Transverse colon (tissue), 4 donors: Measurements from ENCODE around the gene RIN3. TPM values are rescaled to one million over a fixed set of nuclear protein-coding genes. Genes with fewer than 3 reads are reported as not detected.

Experiments used
- DNase-seq: peaks from one replicate; pipeline ENCODE4 v3.0.0-alpha.2; 2019
- H3K27ac ChIP-seq, 4 donors: fragments of 200-600 bp; sonication (generic); 2 replicates each; pipeline ENCODE4 v1.5.1; 2016 to 2018; ENCODE audit warnings: inconsistent platforms in 4 of 4
- H3K27me3 ChIP-seq: fragments of 200-600 bp; sonication (generic); 2 replicates; pipeline ENCODE4 v1.5.1; 2017; ENCODE audit warnings: inconsistent platforms
- H3K36me3 ChIP-seq, 4 donors: fragments of 200-600 bp; sonication (generic); 2 replicates each; pipeline ENCODE4 v1.5.1; 2017 to 2019; ENCODE audit warnings: inconsistent platforms in 4 of 4
- H3K4me1 ChIP-seq, 4 donors: fragments of 200-600 bp; sonication (generic); 2 replicates each; pipeline ENCODE4 v1.5.1; 2017 to 2020; ENCODE audit warnings: inconsistent platforms in 4 of 4
- H3K4me3 ChIP-seq, 4 donors: fragments of 200-600 bp; sonication (generic); 1 replicate in 1 of 4; 2 replicates in 3 of 4; pipeline versions ENCODE4 v1.5.1 to v1.6.1; 2017 to 2019; ENCODE audit warnings: inconsistent platforms in 4 of 4
- H3K9me3 ChIP-seq, 2 donors: fragments of 200-600 bp; sonication (generic); 2 replicates each; pipeline ENCODE4 v1.5.1; 2017 to 2019; ENCODE audit warnings: inconsistent platforms in 2 of 2
- EP300 ChIP-seq: sonication (generic); formaldehyde crosslinking; IDR thresholded peaks from one replicate; pipeline ENCODE4 v1.6.1; 2017; ENCODE audit warnings: antibody characterized with exemption, low read depth
- POLR2A ChIP-seq: fragments of 450-650 bp; IDR thresholded peaks from one replicate; pipeline ENCODE4 v1.6.1; 2016; ENCODE audit warnings: antibody characterized with exemption, mild to moderate bottlenecking, moderate library complexity
- POLR2AphosphoS5 ChIP-seq, 3 donors: sonication (generic); formaldehyde crosslinking; IDR thresholded peaks; one replicate each; pipeline ENCODE4 v1.6.1; 2016; ENCODE audit warnings: antibody characterized with exemption in 3 of 3
- WGBS, 2 donors: methylation state at CpG; one replicate each; pipeline ENCODE4 v1.1.5; 2018; ENCODE audit warnings: low coverage in 1 of 2; 5-methylcytosine and 5-hydroxymethylcytosine counted together
- in situ Hi-C, 4 donors: fragments of 200-750 bp; cut with MboI; loops; one replicate each; pipeline versions ENCODE4 v1.15.0 to v1.15.1; 2017; ENCODE audit warnings: low sequenced_read_pairs in 3 of 4, low pct_ligation_motif_present in 1 of 4, low pct_unique_long_range_greater_than_20kb in 1 of 4
- intact Hi-C: fragments of 100-400 bp; cut with DNase I; formaldehyde crosslinking; loops from one replicate; pipeline ENCODE4 v1.15.1; 2023; ENCODE audit warnings: low total_unique reads
- total RNA-seq, 4 donors: library from RNA; depleted of rRNA; stranded (reverse); fragments of >200 nt; gene quantifications; one replicate each; pipeline ENCODE4 v1.1.0, GENCODE V29; 2016
- TF ChIP-seq, protein P1 (sequence below), 5 experiments: fragments of 200-600 bp in 3 of 5; fragments of 450-650 bp in 2 of 5; sonication (generic) in 3 of 5; IDR thresholded peaks; 1 replicate in 2 of 5; 2 replicates in 3 of 5; pipeline ENCODE4 v1.5.1; 2016 to 2017; ENCODE audit warnings: antibody characterized with exemption in 5 of 5, inconsistent platforms in 3 of 5, mild to moderate bottlenecking in 2 of 5, moderate library complexity in 1 of 5

Gene RIN3
- total RNA-seq, 4 donors from 2014 or later: 16.2 to 24.3 (median 20.7) TPM

- TF ChIP-seq, protein P1, sequence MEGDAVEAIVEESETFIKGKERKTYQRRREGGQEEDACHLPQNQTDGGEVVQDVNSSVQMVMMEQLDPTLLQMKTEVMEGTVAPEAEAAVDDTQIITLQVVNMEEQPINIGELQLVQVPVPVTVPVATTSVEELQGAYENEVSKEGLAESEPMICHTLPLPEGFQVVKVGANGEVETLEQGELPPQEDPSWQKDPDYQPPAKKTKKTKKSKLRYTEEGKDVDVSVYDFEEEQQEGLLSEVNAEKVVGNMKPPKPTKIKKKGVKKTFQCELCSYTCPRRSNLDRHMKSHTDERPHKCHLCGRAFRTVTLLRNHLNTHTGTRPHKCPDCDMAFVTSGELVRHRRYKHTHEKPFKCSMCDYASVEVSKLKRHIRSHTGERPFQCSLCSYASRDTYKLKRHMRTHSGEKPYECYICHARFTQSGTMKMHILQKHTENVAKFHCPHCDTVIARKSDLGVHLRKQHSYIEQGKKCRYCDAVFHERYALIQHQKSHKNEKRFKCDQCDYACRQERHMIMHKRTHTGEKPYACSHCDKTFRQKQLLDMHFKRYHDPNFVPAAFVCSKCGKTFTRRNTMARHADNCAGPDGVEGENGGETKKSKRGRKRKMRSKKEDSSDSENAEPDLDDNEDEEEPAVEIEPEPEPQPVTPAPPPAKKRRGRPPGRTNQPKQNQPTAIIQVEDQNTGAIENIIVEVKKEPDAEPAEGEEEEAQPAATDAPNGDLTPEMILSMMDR (IDR thresholded peaks at IDR 0.05): no peak
- TF ChIP-seq POLR2AphosphoS5 (IDR thresholded peaks at IDR 0.05): peak in 1 of 3 donors; percentile 17
- TF ChIP-seq EP300: no peak
- H3K36me3 ChIP-seq: no peaks in the 10 kb centered on the region
- H3K4me3 ChIP-seq: no peak overlapping the region
- no peaks in the 10 kb centered on the region for H3K9me3 ChIP-seq
- H3K27me3 ChIP-seq: no peaks in the 10 kb centered on the region
- 61 to 70% methylated on average over 2 to 16 of the region's 16 CpGs for WGBS, 2 donors
- H3K27ac ChIP-seq: peak overlapping the region; percentile 74 to 82 (median 78)
- no peak for DNase-seq
- in situ Hi-C loops: no loop called here
- peaks cover 30 to 46% (median 39%) of the 10 kb centered on the region in 4 donors for H3K4me1 ChIP-seq
- intact Hi-C loops: no loop called here
Measured at GRCh38 chr14:92568621-92569479, 55.3 kb downstream of the RIN3 start.

GRCh38 chr14:92570674-92571262 is 57.2 kb downstream of the RIN3 start:
- TF ChIP-seq, protein P1 (IDR thresholded peaks at IDR 0.05): no peak
- peak; percentile 76 for TF ChIP-seq EP300
- Histone ChIP-seq H3K27me3 (no peaks in the 10 kb centered on the region), H3K4me3 (no peak overlapping the region), H3K27ac (peak overlapping the region; percentile 74 to 82 (median 78)), H3K9me3 (no peaks in the 10 kb centered on the region), H3K36me3 (no peaks in the 10 kb centered on the region), H3K4me1 (peaks cover 30 to 52% (median 45%) of the 10 kb centered on the region in 4 donors)
- WGBS, 2 donors: 18 to 50% methylated on average over 3 to 6 of the region's 6 CpGs
- DNase-seq: peak; percentile 71
- in situ Hi-C loops (no loop called here), intact Hi-C loops (no loop called here)

- Histone ChIP-seq H3K36me3 (peaks cover 0 to 3% (median 0%) of the 10 kb centered on the region in 4 donors), H3K4me1 (peaks cover 30 to 52% (median 45%) of the 10 kb centered on the region in 4 donors), H3K4me3 (no peak overlapping the region), H3K27ac (peak overlapping the region; percentile 74 to 82 (median 78)), H3K27me3 (no peaks in the 10 kb centered on the region), H3K9me3 (no peaks in the 10 kb centered on the region)
- no peak for DNase-seq
- intact Hi-C loops: no loop called here
- TF ChIP-seq POLR2A (no peak), EP300 (no peak), POLR2AphosphoS5 (IDR thresholded peaks at IDR 0.05) (no peak)
- TF ChIP-seq, protein P1 (IDR thresholded peaks at IDR 0.05): no peak
- in situ Hi-C loops: no loop called here
- 95 to 99% methylated on average over 7 to 10 of the region's 10 CpGs for WGBS, 2 donors
Measured at GRCh38 chr14:92572050-92572449, 58.5 kb downstream of the RIN3 start.

DNA sequence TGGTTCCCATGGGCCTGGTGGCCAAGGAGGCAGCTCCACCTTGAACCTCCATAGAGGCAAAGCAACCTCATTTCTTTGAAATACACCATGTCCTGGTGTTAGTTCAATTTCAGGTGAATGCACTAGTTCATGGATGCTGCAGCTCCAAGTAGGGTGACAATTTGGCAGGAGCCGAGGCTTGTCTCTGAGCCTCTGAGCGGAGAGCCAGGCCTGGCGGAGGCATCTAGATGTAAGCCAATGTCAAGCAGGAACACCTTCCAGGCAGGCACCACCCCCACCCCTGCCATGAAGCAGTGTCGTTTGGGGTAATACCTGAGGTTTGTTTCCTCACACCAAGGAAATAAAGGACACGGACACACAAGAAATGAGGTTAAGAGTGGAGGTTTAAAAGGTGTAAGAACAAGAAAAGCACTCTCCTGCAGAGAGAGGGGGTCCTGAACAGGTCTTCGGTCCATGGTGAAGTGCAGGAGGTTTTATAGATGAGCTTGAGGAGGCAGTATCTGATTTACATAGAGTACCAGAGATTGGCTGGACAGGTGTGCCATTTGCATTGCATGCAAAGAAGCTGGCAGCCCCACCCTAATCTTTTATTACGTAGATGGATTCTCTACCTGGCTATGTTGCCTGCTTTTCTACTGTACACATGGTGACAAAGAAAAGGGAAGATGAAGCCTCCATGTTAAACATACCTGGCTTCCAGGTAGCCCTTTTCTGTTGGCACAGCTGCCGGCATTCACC is 60.3 kb downstream of the RIN3 start:
- in situ Hi-C loops: no loop called here
- Histone ChIP-seq H3K4me1 (peaks cover 30 to 48% (median 41%) of the 10 kb centered on the region in 4 donors), H3K36me3 (peaks cover 0 to 14% (median 0%) of the 10 kb centered on the region in 4 donors), H3K4me3 (no peak overlapping the region), H3K27me3 (no peaks in the 10 kb centered on the region), H3K9me3 (no peaks in the 10 kb centered on the region), H3K27ac (peak overlapping the region; percentile 16 to 29 (median 20))
- 53 to 79% methylated on average over 4 to 8 of the region's 8 CpGs for WGBS, 2 donors
- DNase-seq: no peak
- TF ChIP-seq EP300 (no peak), POLR2A (no peak), POLR2AphosphoS5 (IDR thresholded peaks at IDR 0.05) (no peak)
- TF ChIP-seq, protein P1 (IDR thresholded peaks at IDR 0.05): no peak
- intact Hi-C loops: no loop called here
